HG02678 (cell line): Measurements from ENCODE around the gene TBX3.

Source experiments
- ATAC-seq: cut with Tn5 transposase; IDR thresholded peaks from one replicate; pipeline ENCODE4 v1.9.1; 2021; ENCODE audit warnings: mild to moderate bottlenecking, moderate library complexity; ENCODE audit not compliant: unreplicated experiment

The TBX3 gene

DNA sequence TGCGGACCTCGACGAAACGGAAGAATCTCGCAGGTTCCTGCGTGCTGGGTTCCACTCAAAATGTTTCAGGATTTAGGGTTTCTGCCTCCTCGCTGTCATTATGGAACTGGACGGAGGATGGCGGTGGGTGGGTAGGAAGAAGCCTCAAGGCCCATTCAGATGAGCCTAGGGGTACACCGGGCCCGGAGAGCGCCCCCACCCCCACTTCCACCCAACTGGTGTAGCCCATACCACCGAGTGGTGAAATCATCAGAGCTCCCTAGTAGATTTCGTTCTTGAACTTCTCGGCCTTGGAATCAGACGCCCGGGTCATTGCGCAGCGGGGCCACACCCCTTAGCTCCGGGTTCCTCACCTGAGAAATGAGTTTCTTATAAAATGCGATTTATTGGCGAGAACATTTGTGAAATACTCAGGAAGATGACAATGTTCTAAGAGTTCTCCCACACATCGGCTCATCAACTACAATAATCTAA, 13.3 kb upstream of the TBX3 start:
- ATAC-seq: no peak

GRCh38 chr12:114696443-114697242, 12.7 kb upstream of the TBX3 start:
- no peak for ATAC-seq

- ATAC-seq: no peak
These were observed 11.3 kb upstream of the TBX3 start for GRCh38 chr12:114695305-114695592.

DNA sequence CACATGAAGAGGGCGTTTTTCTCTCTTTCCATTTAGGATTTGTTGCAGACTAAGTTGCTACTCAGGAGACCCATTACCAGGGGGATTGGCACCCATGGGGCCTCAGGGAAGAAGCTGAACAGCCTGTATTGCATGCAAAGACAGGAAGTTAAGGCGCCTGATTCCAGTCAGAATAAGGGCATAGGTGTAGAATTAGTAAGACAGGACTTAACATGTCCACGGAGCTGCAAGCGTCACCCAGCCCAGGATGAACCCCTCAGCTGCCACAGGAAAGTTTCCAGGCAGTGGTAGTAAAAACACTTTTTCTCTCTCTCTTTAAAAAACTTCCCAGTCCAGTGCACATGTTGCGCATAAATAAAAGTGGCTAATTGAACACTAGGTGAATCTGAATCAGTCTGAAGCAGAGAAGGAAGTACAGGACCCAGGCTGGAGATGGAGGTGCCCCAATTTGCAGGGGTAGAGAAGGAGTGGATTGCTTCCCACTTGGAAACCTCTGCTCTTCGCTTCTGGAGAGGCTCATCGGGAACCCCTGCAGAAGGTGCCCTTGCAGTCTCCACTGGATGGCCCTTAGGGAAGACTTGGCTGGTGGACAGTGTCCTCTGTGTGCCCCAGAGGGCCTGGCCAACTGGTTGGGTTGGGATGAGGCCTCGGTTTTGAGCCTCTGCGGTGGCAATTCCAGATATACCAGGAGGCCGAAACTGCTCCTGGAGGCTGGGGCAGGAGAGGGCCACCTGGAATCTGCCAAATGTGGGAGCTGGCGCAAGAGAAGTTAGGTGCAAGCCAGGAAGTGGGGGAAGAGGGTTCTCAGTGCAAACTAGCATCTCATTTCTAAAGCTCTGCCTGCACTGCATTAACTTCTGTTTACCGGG, 10.7 kb upstream of the TBX3 start:
- ATAC-seq: no peak

- ATAC-seq: no peak
These were observed 9.6 kb upstream of the TBX3 start for GRCh38 chr12:114693532-114693931.

DNA sequence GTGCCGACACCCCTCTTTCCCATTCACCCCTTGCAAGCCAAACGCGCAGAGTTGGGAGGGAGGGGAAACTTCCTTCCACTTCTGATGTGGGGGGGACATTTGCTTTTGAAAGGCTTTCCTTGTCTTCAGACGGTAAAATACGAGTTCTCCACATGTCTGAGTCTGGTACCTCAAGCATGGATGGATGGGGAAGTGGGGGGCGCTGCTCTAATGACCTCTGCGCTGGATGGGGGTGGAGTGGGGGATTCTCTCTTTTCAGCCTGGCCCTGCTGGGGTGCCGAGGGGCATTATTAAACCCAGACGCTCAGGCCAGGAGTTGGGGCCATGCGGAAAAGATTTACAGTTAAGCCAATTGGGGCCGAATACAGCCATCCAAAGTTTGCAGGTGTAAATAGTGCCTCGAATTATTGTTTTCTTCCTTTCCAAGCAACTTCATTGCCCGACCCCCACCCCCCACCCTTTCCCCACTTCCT, 9.1 kb upstream of the TBX3 start:
- no peak for ATAC-seq

- ATAC-seq: no peak
These were observed 8.4 kb upstream of the TBX3 start for GRCh38 chr12:114692186-114693058.

GRCh38 chr12:114691763-114692185, 7.8 kb upstream of the TBX3 start:
- ATAC-seq: no peak

- no peak for ATAC-seq
These were observed 7.2 kb upstream of the TBX3 start for GRCh38 chr12:114691196-114691595.

DNA sequence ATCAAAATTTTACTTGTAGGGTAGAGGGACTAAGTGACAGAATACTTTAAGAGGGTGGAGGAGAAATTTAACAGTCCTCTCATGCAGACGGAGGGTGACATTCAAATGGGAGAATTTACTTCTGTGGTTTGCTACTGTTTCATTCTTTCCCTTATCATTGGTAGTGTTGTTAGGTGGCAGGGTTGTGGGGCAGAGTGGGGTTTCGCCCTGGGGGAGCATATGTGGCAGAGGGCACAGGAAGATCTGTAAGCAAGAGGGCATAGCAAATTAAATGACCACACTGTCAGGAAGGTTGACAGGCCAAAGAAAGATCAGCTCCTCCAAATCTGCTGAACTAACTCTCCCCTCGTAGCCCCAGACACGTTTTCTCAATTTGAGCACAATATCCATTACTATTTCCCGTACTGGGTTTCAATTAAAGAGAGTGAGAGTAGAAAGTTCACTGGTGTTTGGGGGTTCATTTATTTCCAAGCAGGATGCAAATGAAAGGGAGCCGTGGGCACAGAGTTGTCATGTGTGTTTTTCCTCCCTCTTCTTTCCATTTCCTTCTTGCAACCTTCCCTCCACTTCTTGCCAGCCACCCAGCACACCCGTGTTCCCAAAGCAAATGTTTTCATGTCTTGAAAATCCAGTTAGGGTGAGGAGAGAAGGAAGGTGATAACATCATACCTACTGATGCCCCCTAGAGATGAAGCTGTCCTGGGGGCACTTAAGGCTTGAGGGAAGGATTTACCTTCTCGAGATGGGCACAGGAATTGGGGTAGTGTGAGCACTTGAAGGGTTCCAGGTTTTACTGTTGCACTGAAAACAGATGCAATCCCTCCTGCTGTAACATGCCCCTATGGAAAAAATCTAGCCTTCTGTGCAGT, 6.5 kb upstream of the TBX3 start:
- no peak for ATAC-seq

DNA sequence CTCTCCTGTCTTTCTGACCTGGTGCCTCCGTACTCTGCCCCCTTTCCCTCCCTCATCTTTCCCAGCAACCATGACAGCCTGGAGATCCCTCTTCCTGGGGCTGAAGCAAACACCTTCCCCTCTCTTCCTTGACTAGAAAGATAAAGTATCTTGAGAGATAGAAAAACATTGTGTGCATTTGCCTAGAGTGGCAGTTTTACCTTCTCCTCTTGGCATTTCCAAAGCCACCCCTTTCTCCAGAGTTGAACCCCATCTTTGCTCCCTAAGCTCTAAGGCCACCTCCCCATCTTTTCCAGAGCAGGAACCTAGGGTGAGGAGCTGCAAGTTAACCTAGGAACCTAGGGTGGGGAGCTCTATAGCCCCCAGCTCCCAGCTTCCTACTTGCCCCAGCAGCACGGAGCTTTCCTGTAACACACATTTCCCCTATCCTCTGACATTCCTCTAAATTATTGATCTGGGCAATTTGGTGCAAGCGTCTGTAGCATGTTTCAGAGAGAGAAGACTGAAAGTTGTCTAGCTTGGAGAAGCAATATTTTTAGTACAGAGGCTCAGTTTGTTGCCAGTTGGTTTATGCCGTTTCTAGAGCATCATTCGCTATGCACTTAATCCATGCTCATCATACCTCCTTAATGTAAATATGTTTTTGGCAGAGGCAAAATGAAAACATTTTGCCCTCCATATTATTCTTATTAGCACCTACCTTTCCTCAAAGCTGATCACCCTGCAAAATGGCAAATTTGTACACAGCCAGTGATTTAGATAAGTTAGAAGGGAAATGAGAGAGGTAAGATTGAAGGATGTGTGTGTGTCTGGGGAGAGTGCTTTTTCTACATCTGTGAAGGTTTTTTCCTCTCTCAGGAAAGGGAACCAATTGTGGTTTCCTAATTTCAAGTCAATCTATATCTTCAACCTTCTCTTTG, 5.4 kb upstream of the TBX3 start:
- no peak for ATAC-seq

- ATAC-seq: no peak
These were observed 4.4 kb upstream of the TBX3 start for GRCh38 chr12:114688256-114688845.

DNA sequence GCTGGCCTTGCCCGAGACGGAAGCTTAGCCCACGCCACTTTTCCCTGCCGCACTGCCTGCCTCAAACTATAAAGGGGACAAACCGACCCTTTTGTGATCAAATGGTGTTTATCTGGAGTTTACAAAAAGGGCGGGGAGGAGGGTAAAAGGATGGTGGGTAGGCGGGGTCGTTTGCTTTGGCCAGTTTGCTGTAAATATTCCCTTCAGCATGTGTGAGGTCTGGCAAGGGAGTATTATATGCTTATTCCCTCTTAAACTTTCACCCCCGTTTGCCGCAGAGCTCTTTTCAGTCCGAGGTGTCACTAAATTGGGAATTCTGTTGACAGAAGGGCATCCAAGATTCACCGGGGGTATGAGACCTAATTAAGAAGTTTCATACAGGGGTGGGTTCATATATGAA, 3.8 kb upstream of the TBX3 start:
- no peak for ATAC-seq

GRCh38 chr12:114686773-114687500, 3.0 kb upstream of the TBX3 start:
- ATAC-seq: no peak

DNA sequence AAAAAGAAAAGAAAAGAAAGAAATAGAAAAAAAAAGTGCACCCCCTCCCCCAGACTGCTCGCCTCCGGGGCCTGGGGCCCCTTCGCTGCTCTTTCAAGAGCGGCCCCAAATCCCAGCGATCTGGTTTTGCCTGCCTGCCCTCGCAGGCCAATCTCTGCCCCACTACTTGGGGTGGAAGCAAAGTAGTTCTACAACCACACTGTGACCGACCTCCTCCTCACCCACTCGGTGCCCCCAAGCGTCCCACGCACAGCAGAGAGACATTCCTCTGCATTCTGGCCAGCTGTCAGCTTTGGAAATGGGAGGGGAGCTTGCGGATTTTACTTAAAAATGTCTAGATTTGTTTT, 2.4 kb upstream of the TBX3 start:
- no peak for ATAC-seq

GRCh38 chr12:114685869-114686268, 1.9 kb upstream of the TBX3 start:
- ATAC-seq: no peak

DNA sequence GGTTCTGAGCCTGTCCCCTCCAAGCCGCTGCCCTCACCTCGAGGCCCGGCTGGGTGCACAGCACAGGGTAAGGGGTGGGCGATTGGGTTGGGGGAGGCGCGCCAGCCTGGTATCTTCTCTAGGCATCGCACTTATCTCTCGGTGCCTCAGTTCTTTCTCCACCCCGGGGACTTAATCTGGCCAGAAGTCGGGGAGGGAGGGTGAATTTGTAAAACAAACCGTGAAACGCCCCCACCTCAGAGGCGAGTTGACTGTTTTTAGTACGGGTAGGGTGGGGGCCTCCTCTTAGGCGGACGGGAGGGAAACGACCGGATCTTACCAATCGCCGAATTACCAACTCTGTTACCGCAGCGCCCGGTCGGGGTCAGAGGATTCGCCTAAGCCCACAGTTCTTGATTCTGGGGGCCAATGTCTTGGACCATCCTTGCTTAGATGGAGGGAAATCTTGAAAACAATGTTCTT, 1.4 kb upstream of the TBX3 start:
- ATAC-seq: no peak

GRCh38 chr12:114684870-114685273, 897 bp upstream of the TBX3 start:
- ATAC-seq: no peak
